OCI-M1 (cell line): ENCODE results near the gene SCRG1.

Source experiments
- DNase-seq: peaks from one replicate; lab custom pipeline; 2025; lab: John Stamatoyannopoulos, UW

SCRG1 gene

GRCh38 chr4:173362666-173363065, 36.2 kb downstream of the SCRG1 start:
- DNase-seq = no peak

DNA sequence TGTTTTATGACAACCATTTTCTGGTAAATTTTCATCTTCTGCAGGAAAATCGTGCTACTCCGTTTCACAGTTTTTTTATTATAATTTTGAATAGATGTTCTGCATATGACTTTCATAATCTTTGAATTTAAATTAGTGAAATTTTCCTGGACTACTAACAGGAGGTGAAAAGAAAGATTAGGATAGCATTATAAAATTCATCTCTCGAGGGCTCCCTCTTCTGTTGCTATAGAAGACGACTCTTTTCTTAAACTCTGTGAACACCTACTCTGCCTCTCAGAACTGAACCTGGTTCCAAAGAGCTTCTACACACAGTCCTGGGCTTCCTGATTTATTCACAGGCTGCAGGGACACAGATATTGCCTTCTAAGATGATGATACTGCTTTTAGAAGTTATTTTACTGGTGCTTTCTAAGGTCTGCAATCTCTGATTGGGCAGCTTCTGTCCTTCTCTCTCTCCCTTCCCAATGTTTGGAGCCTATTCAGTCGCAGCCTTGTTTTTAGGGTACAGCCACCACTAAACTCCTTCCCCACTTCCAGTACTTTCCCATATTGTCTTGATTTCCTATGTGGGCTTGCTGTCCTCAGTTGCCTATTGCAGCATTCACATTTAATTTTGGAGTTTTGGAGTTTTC, 38.2 kb downstream of the SCRG1 start:
- peak; percentile 66 for DNase-seq

- DNase-seq = no peak
These were observed 41.0 kb downstream of the SCRG1 start for GRCh38 chr4:173357939-173358338.

DNA sequence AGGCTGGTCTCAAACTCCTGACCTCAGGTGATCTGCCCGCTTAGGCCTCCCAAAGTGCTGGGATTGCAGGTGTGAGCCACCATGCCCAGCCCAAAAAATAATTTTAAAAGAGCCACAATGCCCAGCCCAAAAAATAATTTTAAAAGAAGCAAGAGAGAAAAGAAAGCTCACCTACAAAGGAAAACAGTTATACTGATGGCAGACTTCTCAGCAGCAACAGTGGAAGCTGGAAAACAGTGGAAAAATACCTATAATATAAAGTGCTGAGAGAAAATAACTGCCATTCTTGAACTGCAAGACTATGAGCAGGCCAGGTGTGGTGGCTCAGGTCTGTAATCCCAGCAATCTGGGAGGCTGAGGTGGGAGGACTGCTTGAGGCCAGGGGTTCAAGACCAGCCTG, 51.4 kb downstream of the SCRG1 start:
- DNase-seq = no peak

DNA sequence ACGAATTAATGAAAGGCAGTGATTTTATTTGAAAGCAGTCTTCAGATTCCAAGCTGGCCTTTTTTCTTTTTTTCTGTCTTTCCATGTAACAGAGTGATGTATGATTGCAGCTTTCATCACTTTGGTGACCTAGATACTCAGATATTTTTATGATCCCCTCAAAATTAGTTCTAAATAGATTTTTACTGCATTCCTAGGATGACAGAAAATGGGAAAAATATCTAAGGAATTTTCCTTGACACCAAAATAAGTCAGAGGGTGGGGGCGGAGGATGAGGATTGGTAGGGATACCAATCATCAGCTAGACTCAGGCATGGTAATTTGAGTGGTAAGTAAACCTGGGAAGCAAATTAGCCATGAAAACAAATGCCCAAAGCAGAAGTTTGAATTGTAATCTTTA, 52.8 kb downstream of the SCRG1 start:
- DNase-seq = no peak

GRCh38 chr4:173345648-173346047, 53.3 kb downstream of the SCRG1 start:
- peak; percentile 34 for DNase-seq

- DNase-seq = no peak
These were observed 55.0 kb downstream of the SCRG1 start for GRCh38 chr4:173343832-173344397.

GRCh38 chr4:173337463-173337862, 61.5 kb downstream of the SCRG1 start:
- no peak for DNase-seq

DNA sequence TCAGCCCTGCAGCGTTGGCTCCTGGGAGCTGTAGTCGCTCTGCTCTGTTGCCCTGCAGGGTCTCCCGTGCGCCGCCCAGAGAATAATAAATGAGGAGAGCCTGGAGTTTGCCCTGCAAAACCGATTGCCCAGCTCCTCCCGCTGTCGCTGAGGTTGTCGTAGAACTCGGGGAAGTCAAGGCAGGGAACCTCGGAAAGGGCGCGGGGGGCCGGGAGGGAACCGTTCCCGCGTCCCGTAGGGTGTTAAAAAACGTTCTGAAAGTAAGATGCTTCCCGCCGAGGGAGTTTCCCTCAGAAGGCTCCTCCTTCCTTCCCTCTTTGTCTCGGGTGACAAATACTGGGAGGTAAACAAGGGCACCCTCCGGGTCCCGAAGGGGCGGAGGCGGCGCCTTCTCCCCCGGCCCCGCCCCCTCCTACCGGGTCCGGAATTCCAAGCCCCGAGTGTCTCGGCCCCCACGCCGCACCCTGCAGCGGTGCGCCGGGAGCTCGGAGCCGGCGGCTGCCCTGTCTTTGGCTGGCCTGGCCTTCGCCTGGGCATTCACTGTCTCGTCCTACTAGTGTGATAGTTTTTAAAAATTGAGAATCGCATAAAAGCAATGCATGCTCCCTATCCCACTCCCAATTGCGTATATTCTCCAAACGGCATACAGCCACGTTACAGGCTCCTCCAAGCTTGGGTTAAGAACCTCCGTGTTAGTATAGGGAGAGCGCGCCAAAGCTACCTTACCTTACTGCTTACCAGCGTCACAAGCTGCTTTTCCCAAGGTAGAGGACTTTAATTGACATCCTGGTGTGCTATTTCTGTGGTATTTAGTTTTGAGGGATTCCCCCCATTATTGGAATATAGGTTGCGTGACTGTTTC, 63.8 kb downstream of the SCRG1 start:
- peak; percentile 96 for DNase-seq
